Nephron progenitor cell (in vitro differentiated cells): Measurements from ENCODE around the gene CCDC192.

Source experiments
- DNase-seq: peaks from one replicate; pipeline ENCODE4 v3.0.0; 2021
- H3K27ac Mint-ChIP-seq: 2 replicates; pipeline ENCODE4 v1.8.0; 2021; ENCODE audit warnings: mild to moderate bottlenecking, moderate library complexity, mixed read lengths
- H3K27me3 Mint-ChIP-seq: 2 replicates; pipeline ENCODE4 v1.8.0; 2021; ENCODE audit warnings: mild to moderate bottlenecking, low read depth, mixed read lengths; ENCODE audit not compliant: poor library complexity
- H3K36me3 Mint-ChIP-seq: 2 replicates; pipeline ENCODE4 v1.8.0; 2021; ENCODE audit warnings: low read depth, mixed read lengths
- H3K4me1 Mint-ChIP-seq: 2 replicates; pipeline ENCODE4 v1.8.0; 2021; ENCODE audit warnings: mixed read lengths
- H3K4me3 Mint-ChIP-seq: 2 replicates; pipeline ENCODE4 v1.8.0; 2021; ENCODE audit warnings: mild to moderate bottlenecking, moderate library complexity, mixed read lengths
- H3K9me3 Mint-ChIP-seq: 2 replicates; pipeline ENCODE4 v1.8.0; 2021; ENCODE audit warnings: mild to moderate bottlenecking, moderate library complexity, mixed read lengths
- CTCF ChIP-seq: fragments of 200-600 bp; sonication (generic); IDR thresholded peaks from 2 replicates; pipeline ENCODE4 v1.5.0; 2021; ENCODE audit warnings: antibody characterized with exemption

Gene CCDC192

GRCh38 chr5:127930311-127930710, 227.1 kb downstream of the CCDC192 start:
- Mint-ChIP-seq H3K27ac (no peak overlapping the region), H3K36me3 (peaks cover 5% of the 10 kb centered on the region), H3K4me1 (peaks cover 38% of the 10 kb centered on the region), H3K4me3 (no peak overlapping the region), H3K9me3 (peaks cover 4% of the 10 kb centered on the region), H3K27me3 (peaks cover 17% of the 10 kb centered on the region)
- no peak for TF ChIP-seq CTCF
- no peak for DNase-seq

- Mint-ChIP-seq H3K27me3 (peaks cover 17% of the 10 kb centered on the region), H3K4me3 (no peak overlapping the region), H3K27ac (no peak overlapping the region), H3K36me3 (peaks cover 5% of the 10 kb centered on the region), H3K4me1 (peaks cover 41% of the 10 kb centered on the region), H3K9me3 (peaks cover 4% of the 10 kb centered on the region)
- DNase-seq: no peak
- no peak for TF ChIP-seq CTCF
These were observed 228.2 kb downstream of the CCDC192 start for GRCh38 chr5:127931396-127931795.

GRCh38 chr5:127933348-127933747, 230.2 kb downstream of the CCDC192 start:
- DNase-seq: no peak
- Mint-ChIP-seq H3K4me3 (no peak overlapping the region), H3K36me3 (peaks cover 2% of the 10 kb centered on the region), H3K4me1 (peaks cover 40% of the 10 kb centered on the region), H3K9me3 (peaks cover 2% of the 10 kb centered on the region), H3K27me3 (peaks cover 16% of the 10 kb centered on the region), H3K27ac (no peak overlapping the region)
- TF ChIP-seq CTCF: no peak

GRCh38 chr5:127934791-127935256, 231.6 kb downstream of the CCDC192 start:
- Mint-ChIP-seq H3K4me3 (no peak overlapping the region), H3K27me3 (peaks cover 16% of the 10 kb centered on the region), H3K27ac (no peak overlapping the region), H3K9me3 (no peaks in the 10 kb centered on the region), H3K36me3 (no peaks in the 10 kb centered on the region), H3K4me1 (peaks cover 40% of the 10 kb centered on the region)
- no peak for TF ChIP-seq CTCF
- no peak for DNase-seq

- Mint-ChIP-seq H3K27ac (no peak overlapping the region), H3K4me1 (peaks cover 40% of the 10 kb centered on the region), H3K36me3 (no peaks in the 10 kb centered on the region), H3K4me3 (no peak overlapping the region), H3K27me3 (peaks cover 14% of the 10 kb centered on the region), H3K9me3 (no peaks in the 10 kb centered on the region)
- no peak for TF ChIP-seq CTCF
- DNase-seq: no peak
These were observed 232.2 kb downstream of the CCDC192 start for GRCh38 chr5:127935398-127935797.

- Mint-ChIP-seq H3K9me3 (no peaks in the 10 kb centered on the region), H3K27ac (no peak overlapping the region), H3K4me3 (no peak overlapping the region), H3K4me1 (peaks cover 47% of the 10 kb centered on the region), H3K36me3 (no peaks in the 10 kb centered on the region), H3K27me3 (peaks cover 11% of the 10 kb centered on the region)
- no peak for DNase-seq
- TF ChIP-seq CTCF: no peak
These were observed 233.3 kb downstream of the CCDC192 start for GRCh38 chr5:127936439-127936972.
